Spinal cord (tissue), 10 donors: ENCODE measurements around the gene PRRC2B. TPM values are rescaled to one million over a fixed set of nuclear protein-coding genes. Genes with fewer than 3 reads are reported as not detected.
"Not testable (repeated sequence)": the region's sequence is repeated elsewhere in the genome, so short reads cannot be mapped to it uniquely, and the experiment has no call there.

ENCODE experiments used
- DNase-seq, 6 donors: peaks; one replicate each; pipeline versions ENCODE4 v3.0.0 to v3.0.0-alpha.2; 2013 to 2015; ENCODE audit warnings: low spot score in 6 of 6, low read depth in 4 of 6
- H3K27ac ChIP-seq: one replicate; pipeline ENCODE4 v1.5.1; 2013; ENCODE audit warnings: low read depth, low read length, control low read depth
- H3K27me3 ChIP-seq: one replicate; pipeline ENCODE4 v1.6.1; 2013; ENCODE audit warnings: low read length; ENCODE audit not compliant: control insufficient read depth, insufficient read depth
- H3K36me3 ChIP-seq: one replicate; pipeline ENCODE4 v1.6.1; 2013; ENCODE audit warnings: low read length; ENCODE audit not compliant: control insufficient read depth, insufficient read depth
- H3K4me1 ChIP-seq: one replicate; pipeline ENCODE4 v1.6.1; 2013; ENCODE audit warnings: low read length; ENCODE audit not compliant: control insufficient read depth, insufficient read depth
- H3K4me3 ChIP-seq: one replicate; pipeline ENCODE4 v1.5.1; 2013; ENCODE audit warnings: low read depth, low read length, control low read depth
- H3K9me3 ChIP-seq: one replicate; pipeline ENCODE4 v1.6.1; 2013; ENCODE audit warnings: low read length; ENCODE audit not compliant: control insufficient read depth, insufficient read depth
- WGBS: methylation state at CpG from one replicate; pipeline ENCODE4 v1.1.5; 2013; ENCODE audit warnings: missing lambda C conversion rate; ENCODE audit not compliant: insufficient coverage; 5-methylcytosine and 5-hydroxymethylcytosine counted together
- polyA plus RNA-seq, 2 donors: library from polyadenylated mRNA; unstranded; fragments of 120-200 nt; gene quantifications; one replicate each; pipeline ENCODE4 v1.2.1, GENCODE V29; 2013; ENCODE audit not compliant: insufficient read length in 2 of 2
- total RNA-seq, 2 donors: library from RNA; depleted of rRNA in 1 of 2; stranded (reverse); fragments of 120-200 nt in 1 of 2; fragments of >200 nt in 1 of 2; gene quantifications; one replicate each; pipeline versions ENCODE4 v1.2.3 to v1.2.4, GENCODE V29; 2013 to 2014
- donor health status: healthy.

Gene PRRC2B
- total and polyA plus RNA-seq, 4 donors: 112 to 219 (median 158) TPM

DNA sequence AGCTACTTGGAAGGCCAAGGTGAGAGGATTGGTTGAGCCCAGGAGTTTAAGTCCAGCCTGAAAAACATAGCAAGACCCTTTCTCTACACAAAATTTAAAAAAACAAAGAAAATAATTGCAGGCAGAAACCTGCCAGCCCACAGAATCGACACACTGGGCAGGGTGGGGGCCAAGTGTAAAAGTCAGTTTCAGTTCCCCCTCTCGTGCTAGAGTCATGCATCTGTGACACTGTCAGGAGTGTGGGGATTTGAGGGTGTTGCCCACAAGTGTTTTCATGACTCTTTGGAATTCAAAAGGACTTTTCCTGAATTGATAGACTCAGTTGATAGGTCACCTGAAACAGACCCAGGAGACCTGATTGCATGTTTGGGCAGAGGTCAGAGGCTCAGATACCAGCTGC lies 47.6 kb downstream of the PRRC2B start:
- Histone ChIP-seq H3K4me3 (no peak overlapping the region), H3K4me1 (peaks cover under 1% of the 10 kb centered on the region), H3K27ac (no peak overlapping the region), H3K9me3 (no peaks in the 10 kb centered on the region), H3K36me3 (peaks cover 88% of the 10 kb centered on the region), H3K27me3 (no peaks in the 10 kb centered on the region)
- WGBS: 91% methylated on average over 2 of the region's 2 CpGs
- DNase-seq: no peak

DNA sequence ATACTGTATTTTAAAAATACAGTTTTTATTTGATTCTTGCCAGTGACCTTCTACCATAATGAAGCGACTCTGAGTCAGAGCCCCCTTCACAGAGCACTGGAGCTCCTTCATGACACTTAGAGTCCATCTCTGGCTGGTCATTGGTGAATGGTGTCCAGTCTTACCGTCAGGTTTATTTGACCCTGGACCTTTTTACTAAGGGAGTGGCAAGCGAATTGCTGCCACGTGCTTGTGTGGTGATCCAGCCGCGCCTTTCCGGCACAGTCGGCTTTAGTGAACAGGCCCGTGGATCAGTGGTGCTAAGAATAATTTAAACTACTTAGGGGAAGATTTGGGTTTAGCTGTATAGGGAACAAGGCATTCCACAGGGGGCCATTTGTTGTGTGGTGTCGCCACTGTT lies 48.5 kb downstream of the PRRC2B start:
- Histone ChIP-seq H3K27me3 (no peaks in the 10 kb centered on the region), H3K36me3 (peaks cover 87% of the 10 kb centered on the region), H3K9me3 (no peaks in the 10 kb centered on the region), H3K27ac (no peak overlapping the region), H3K4me1 (no peaks in the 10 kb centered on the region), H3K4me3 (no peak overlapping the region)
- 78% methylated on average over 9 of the region's 10 CpGs for WGBS
- DNase-seq: no peak

DNA sequence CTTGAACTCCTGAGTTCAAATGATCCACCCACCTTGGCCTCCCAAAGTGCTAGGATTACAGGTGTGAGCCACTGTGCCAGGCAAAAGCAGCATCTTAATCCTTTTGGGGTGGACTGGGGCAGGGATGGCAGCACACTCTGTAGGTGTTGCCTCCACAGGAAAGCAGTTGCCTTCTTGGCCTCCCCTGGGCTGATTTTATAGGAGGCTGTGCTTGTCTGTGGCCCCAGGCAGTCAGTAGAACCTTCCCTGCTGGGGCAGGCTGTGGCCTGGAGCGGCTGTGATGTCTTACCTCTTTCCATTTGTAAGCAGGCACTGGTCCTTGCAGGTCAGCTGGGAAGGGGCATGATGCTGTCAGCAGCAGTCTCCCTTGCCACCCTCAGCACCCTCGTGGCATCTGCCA lies 49.8 kb downstream of the PRRC2B start:
- DNase-seq: no peak
- 88% methylated on average over 2 of the region's 2 CpGs for WGBS
- no peaks in the 10 kb centered on the region for H3K4me1 ChIP-seq
- H3K27me3 ChIP-seq: no peaks in the 10 kb centered on the region
- H3K4me3 ChIP-seq: no peak overlapping the region
- H3K27ac ChIP-seq: no peak overlapping the region
- H3K9me3 ChIP-seq: no peaks in the 10 kb centered on the region
- peaks cover 79% of the 10 kb centered on the region for H3K36me3 ChIP-seq

DNA sequence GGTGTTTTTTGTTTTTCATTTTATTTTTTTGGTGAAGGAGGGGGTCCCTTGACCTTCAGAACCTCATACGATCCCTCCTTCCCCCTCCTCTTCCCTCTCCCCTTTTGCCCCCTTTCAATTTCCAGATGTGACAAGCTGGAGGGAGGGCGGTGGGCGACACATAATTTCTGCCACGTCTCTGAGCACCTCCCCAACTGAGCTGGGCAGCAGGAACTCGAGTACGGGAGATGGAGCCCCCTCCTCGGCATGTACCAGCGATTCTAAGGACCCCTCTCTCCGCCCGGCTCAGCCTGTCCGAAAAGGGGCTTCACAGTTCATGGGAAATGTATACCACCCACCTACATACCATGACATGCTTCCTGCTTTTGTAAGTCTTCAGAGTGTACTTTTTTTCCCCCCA lies 52.4 kb downstream of the PRRC2B start:
- 90% methylated on average over 10 of the region's 11 CpGs for WGBS
- Histone ChIP-seq H3K4me3 (no peak overlapping the region), H3K9me3 (no peaks in the 10 kb centered on the region), H3K27me3 (no peaks in the 10 kb centered on the region), H3K27ac (no peak overlapping the region), H3K4me1 (no peaks in the 10 kb centered on the region), H3K36me3 (peaks cover 72% of the 10 kb centered on the region)
- no peak for DNase-seq

DNA sequence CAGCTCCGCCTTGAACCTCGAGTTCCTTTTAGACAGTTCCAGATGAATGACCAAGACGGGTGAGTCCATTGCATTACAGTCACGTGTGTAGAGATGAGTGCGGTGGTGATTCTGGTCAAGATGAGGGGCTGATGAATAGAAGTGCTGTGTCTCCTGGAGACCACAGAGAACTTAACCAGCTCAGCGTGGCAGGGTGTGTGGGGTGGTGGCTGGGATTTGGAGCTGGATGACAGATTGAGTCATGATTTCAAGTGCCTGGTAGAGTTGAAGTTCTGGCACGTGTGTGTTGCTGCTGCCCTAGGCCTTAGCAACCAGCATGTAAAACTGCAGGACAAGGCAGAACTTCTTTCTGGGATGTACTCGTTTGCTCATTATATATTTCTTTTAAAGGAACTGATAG lies 53.3 kb downstream of the PRRC2B start:
- no peak overlapping the region for H3K4me3 ChIP-seq
- WGBS: 70% methylated on average over 6 of the region's 8 CpGs
- H3K36me3 ChIP-seq: peaks cover 66% of the 10 kb centered on the region
- H3K27me3 ChIP-seq: no peaks in the 10 kb centered on the region
- no peak for DNase-seq
- H3K9me3 ChIP-seq: no peaks in the 10 kb centered on the region
- no peak overlapping the region for H3K27ac ChIP-seq
- H3K4me1 ChIP-seq: no peaks in the 10 kb centered on the region

DNA sequence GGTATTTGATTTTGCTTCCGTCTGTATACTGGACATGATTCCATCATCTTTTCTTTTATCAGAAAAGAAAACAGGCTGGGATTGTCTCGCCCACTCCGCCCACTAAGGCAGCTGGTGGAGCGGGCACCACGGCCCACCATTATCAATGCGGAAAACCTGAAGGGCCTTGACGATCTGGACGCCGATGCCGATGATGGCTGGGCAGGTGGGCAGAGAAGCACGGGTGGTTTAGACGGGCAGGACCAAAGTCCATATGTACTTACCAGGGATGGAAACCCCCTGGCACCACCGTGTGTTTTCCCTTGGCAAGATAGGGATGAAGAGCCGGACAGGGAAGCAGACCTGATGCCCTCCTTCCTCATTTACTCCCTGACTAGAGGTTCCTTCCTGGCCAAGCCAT lies 53.7 kb downstream of the PRRC2B start:
- Histone ChIP-seq H3K9me3 (no peaks in the 10 kb centered on the region), H3K4me1 (no peaks in the 10 kb centered on the region), H3K27me3 (no peaks in the 10 kb centered on the region), H3K36me3 (peaks cover 62% of the 10 kb centered on the region), H3K4me3 (no peak overlapping the region), H3K27ac (no peak overlapping the region)
- WGBS: 89% methylated on average over 14 of the region's 14 CpGs
- DNase-seq: no peak

DNA sequence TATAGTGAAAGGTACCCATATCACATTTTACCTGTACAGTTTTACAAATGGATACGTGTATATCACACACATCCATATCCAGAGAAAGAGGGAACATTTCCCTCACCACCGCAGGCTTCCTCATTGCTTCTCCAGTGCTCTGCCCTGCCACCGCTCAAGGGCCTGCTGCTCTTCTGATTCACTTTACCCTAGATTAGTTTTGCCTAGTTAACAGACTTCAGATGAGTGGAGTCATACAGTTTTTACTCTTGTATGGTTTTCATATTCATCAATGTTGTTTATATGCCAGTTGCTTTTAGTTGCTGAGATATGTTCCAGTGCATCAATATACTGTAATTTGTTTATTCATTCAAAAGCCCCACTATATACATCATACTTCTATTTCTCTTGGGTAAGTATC lies 54.9 kb downstream of the PRRC2B start:
- no CpG with 5 or more reads among the region's 3 CpGs for WGBS
- Histone ChIP-seq H3K4me1 (no peaks in the 10 kb centered on the region), H3K9me3 (no peaks in the 10 kb centered on the region), H3K36me3 (peaks cover 60% of the 10 kb centered on the region), H3K27ac (no peak overlapping the region), H3K4me3 (no peak overlapping the region), H3K27me3 (no peaks in the 10 kb centered on the region)
- DNase-seq: no peak

DNA sequence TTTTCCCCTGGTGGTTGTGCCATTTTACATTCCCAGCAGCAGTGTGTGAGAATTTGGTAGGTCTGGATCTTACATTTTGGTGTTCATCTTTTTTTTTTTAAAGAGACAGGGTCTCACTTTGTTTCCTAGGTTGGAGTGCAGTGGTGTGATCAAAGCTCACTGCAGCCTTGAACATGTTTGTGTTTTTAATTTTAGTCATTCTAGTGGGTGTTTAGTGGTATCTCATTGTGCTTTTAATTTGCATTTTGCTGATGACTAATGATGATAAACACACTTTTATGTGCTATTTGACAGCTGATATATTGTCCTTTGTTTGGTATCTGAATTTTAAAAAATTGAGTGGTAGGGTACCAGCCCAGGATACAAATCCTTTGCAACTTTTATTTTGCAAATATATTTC lies 55.4 kb downstream of the PRRC2B start:
- Histone ChIP-seq H3K27me3 (no peaks in the 10 kb centered on the region), H3K36me3 (peaks cover 60% of the 10 kb centered on the region), H3K4me3 (no peak overlapping the region), H3K9me3 (no peaks in the 10 kb centered on the region), H3K4me1 (no peaks in the 10 kb centered on the region), H3K27ac (no peak overlapping the region)
- no peak for DNase-seq

DNA sequence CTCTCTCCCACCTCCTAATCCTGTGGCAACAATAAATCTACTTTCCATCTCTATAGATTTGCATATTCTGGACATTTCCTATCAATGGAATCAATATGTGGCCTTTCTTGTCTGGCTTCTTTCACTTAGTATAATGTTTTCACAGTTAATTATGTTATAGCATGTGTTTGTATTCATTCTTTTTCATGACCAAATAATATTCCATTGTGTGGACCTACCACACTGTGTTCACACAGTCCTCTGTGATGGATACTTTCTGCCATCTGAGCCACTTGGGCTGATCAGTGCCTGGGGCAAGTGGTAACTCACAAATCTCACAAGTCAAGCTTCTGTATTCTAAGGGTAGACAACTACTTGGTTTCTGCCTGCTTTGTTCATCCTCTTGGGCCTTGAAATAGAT lies 60.1 kb downstream of the PRRC2B start:
- Histone ChIP-seq H3K36me3 (peaks cover 66% of the 10 kb centered on the region), H3K27me3 (no peaks in the 10 kb centered on the region)

DNA sequence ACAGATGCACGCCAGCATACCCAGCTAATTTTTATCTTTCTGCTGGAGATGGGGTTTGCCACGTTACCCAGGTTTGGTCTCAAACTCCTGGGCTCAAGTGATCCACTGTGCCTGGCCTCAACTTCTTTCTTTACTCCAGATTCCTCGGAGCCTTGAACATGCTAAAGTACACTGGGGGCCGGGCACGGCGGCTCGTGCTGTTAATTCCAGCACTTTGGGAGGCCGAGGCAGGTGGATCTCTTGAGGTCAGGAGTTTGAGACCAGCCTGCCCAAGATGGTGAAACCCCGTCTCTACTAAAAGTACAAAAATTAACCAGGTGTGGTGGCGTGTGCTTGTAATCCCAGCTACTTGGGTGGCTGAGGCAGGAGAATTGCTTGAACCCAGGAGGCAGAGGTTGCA lies 61.8 kb downstream of the PRRC2B start:
- not testable (repeated sequence) for H3K9me3 ChIP-seq, H3K27me3 ChIP-seq, H3K27ac ChIP-seq, H3K4me3 ChIP-seq, DNase-seq, H3K4me1 ChIP-seq
- peaks cover 72% of the 10 kb centered on the region for H3K36me3 ChIP-seq
- 94% methylated on average over 9 of the region's 10 CpGs for WGBS

More for the DNA sequence above, 60.1 kb downstream of the PRRC2B start:
- Histone ChIP-seq H3K9me3 (no peaks in the 10 kb centered on the region), H3K4me3 (no peak overlapping the region), H3K4me1 (no peaks in the 10 kb centered on the region), H3K27ac (no peak overlapping the region)
- DNase-seq: no peak
